VCaP (cell line): Measurements from ENCODE around the gene DEPDC1B.

Experiments used
- H3K27ac ChIP-seq: fragments of 450-650 bp; 2 replicates; pipeline ENCODE4 v1.5.1; 2017
- TF ChIP-seq, protein P1 (sequence below): fragments of 450-650 bp; conservative IDR thresholded peaks from 2 replicates; pipeline ENCODE4 v1.5.1; 2017; ENCODE audit warnings: mild to moderate bottlenecking, moderate library complexity

DEPDC1B gene

DNA sequence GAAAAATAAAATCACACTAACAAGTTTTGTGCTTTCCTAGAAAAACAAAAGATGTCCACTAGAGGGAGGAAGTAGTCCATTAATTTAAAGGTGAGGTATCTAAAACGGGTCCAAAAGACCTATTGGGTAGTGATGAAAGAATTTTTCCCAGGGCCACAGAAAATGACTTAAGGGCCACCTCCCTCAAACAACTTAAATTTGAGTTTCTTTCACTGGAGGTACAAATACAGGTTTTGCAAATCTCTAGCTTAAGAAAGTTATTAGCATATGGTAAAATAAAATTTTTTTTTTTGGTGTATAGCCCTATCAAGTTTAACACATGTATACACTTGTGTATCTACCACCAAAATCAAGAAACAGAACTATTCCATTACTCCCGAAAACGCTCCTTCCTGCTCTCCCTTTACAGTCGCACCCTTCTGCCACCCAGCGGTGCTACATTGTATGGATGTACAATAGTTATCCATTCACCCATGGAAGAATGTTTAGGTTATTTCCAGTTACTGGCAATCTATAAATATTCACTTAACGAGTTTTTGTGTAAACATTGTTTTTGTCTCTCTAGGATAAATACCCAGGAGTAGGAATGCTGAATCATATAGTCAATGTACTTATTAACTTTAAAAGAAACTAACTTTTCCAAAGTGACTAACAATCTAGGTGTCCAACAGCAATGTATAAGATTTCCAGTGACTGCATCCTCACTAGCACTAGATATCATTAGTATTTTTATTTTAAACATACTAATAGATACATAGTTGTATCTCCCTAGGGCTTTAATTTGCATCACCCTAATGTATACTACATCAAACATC is 21.9 kb downstream of the DEPDC1B start:
- TF ChIP-seq, protein P1, sequence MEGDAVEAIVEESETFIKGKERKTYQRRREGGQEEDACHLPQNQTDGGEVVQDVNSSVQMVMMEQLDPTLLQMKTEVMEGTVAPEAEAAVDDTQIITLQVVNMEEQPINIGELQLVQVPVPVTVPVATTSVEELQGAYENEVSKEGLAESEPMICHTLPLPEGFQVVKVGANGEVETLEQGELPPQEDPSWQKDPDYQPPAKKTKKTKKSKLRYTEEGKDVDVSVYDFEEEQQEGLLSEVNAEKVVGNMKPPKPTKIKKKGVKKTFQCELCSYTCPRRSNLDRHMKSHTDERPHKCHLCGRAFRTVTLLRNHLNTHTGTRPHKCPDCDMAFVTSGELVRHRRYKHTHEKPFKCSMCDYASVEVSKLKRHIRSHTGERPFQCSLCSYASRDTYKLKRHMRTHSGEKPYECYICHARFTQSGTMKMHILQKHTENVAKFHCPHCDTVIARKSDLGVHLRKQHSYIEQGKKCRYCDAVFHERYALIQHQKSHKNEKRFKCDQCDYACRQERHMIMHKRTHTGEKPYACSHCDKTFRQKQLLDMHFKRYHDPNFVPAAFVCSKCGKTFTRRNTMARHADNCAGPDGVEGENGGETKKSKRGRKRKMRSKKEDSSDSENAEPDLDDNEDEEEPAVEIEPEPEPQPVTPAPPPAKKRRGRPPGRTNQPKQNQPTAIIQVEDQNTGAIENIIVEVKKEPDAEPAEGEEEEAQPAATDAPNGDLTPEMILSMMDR, result peak; percentile 81
- H3K27ac ChIP-seq, result no peak overlapping the region

DNA sequence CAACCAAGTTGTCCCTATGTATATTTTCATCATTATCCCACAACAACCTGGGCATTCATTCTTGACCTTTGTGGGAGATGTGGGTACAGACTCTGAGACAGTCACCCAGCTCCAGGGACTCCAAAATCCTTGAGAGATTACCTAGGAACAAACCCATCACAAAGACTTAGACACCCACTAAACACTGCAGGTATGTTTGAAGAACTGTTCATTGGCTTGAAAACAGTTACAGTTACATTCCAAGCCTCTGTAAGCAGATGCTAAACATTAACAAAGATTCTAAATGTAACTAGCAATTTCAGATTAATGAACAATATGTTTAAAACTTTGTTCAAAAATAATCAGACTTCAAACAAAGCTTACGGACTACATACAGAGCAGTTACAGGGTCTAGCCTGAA is 24.7 kb downstream of the DEPDC1B start:
- TF ChIP-seq, protein P1, result no peak
- H3K27ac ChIP-seq, result no peak overlapping the region

DNA sequence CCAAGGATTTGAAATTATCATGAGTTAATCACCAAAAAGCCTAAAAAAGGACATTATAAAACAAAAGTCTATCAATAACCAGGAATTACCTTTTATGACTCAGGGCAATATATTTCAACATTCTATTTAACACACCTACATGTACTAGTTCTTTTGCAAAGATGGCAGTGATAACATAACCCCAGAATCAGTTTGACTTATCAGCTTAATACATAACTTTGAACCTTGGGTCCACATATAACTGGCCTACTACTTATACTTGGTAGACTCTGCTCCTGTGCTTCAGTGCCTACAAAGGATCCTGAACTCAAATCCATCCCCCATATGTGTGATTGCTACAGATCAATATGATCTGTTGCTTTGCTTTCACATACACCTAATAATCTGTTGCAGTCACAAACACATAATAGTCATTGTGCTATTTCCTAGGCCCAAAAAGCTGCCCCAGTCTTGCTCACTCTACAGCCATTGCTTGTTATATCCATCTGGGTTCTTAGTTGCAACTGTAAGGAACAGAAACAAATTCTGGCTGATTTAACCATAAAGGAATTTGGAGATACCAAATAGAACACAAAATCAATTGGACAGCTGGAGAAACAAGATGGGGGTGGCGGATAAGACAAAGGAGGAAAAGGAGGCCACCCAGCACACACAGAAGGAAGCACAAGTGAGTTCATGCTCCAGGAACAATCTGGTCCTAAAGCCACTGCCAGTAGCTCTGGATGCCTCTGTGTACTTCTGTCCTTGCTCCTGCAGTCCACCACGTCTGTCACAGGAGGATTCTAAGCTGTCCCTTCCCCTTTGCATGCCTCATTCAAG is 25.5 kb downstream of the DEPDC1B start:
- TF ChIP-seq, protein P1, result no peak
- H3K27ac ChIP-seq, result no peak overlapping the region

DNA sequence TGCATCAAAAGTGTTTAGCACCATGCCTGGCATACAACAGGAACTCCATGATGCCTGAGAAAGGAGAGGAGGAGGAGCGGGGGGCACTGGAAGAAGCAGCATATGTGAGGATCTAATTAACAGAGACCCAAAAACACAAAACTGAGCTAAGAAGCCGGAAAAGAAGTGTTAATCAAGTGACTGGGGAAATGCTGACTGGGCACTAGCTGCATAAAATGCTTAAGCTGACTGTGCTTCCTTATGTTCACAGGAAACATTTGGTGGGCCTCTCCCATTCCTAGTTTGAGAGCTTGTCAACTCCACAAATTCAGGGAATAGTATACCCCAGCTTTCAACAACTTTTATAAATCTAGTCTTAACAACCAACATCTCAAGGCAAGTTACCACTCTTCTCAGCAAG is 26.6 kb downstream of the DEPDC1B start:
- peak overlapping the region; percentile 28 for H3K27ac ChIP-seq
- TF ChIP-seq, protein P1, result no peak

DNA sequence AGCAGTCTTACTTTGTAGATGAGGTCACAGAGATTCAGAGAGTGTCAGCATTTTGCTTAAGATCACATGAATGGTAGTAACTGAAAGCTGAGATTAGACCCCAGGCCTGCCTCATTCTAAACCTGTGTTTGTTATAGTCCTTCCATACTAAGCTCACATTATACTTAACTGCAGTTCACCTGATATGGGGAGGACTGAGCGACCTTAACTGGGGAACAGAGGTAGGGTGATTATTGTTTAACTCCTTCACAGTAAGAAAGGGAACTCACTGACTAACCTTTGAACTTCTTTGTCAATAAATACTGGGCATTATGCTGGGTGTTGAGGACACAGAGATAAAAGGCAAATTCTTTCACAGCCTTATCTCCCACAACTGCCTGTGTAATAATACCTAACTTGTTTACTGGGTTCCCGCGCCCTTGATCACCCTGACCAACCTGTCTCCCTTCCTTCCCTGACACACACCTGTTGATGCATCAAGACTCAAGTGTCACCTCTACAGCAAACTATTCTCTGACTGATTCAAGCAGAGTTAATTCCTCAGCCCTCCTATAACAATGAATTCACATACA is 27.2 kb downstream of the DEPDC1B start:
- H3K27ac ChIP-seq, result peak overlapping the region; percentile 28
- TF ChIP-seq, protein P1, result no peak

DNA sequence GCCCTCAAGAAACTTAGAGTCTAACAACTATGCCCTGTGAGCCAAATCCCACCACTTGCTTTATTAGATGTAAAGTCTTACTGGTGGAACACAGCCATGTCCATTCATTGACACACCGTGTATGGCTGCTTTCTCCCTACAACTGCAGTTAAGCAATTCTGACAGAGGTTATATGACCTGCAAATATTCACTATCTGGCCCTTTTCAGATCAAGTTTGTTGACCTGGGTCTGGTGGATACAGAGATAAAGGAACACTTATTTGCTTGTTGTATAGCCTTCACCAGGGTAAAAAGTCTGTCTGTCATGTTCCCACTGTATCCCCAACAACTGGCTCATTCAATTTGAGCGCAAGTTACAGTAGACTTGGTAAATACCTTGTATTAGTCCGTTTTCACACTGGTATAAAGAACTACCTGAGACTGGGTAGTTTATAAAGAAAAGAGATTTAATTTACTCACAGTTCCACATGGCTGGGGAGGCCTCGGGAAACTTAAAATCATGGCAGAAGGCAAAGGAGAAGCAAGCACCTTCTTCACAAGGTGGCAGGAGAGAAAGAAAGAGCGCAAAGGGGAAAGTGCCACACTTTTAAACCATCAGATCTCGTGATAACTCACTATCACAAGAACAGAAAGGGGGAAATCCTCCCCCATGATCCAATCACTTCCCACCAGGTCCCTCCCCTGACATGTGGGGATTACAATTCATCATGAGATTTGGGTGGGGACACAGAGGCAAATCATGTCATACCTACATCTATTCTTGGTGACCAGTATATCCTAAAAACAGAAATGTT is 27.9 kb downstream of the DEPDC1B start:
- TF ChIP-seq, protein P1, result no peak
- peak overlapping the region; percentile 28 for H3K27ac ChIP-seq
